ENCODE results near the gene PAX2. TPM values are rescaled to one million over a fixed set of nuclear protein-coding genes. Genes with fewer than 3 reads are reported as not detected.

Gene PAX2
- total and polyA plus RNA-seq, 2 donors = 0.09 to 0.43 TPM

DNA sequence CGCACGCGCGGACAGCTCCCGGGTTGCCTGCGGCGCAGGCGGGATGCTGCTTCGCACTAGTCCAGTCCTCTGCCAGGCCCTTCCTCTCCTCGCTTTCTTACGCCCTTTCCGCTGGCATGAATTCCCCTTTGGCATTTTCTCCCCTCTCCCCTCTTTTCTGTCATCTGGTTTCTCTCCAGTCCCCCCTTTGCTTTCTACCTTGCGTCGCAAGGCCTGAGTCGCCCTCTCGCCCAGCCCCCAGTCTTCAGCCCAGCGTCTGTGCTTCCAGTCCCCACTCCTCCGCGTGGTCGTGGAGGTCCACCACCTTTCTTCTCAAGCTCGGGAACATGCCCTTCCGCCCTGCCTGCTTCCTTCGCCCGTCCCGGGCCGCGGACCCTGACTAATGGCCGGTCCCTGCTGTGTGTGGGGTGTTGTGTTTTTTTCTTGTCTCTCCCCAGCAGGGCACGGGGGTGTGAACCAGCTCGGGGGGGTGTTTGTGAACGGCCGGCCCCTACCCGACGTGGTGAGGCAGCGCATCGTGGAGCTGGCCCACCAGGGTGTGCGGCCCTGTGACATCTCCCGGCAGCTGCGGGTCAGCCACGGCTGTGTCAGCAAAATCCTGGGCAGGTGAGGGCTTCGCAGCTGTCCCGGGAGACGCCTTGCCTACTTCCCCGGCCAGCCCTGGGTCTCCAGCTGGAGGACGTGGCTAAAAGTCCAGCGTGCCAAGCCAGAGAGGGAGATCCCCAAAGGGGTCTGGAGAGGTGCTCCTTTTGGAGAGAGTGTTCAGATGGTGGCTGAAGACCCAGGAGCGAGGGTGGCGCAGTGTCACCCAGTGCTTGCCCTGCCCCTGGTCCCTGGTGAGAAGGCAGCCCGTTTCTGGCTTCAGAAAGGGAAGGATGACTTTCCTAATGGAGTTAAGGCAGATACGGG, 4.2 kb downstream of the PAX2 start:
- Histone ChIP-seq H3K4me1 (ENCODE audit: control insufficient read depth in 2 of 2, insufficient read depth in 2 of 2, low read length in 2 of 2) (no peaks in the 10 kb centered on the region), H3K36me3 (ENCODE audit: control insufficient read depth in 2 of 2, insufficient read depth in 2 of 2, low read length in 1 of 2) (no peaks in the 10 kb centered on the region), H3K27ac (ENCODE audit: low read depth in 1 of 2, low read length in 1 of 2) (no peak overlapping the region), H3K4me3 (ENCODE audit: low read length in 2 of 2) (no peak overlapping the region), H3K9me3 (ENCODE audit: control insufficient read depth in 2 of 2, insufficient read depth in 1 of 2, low read length in 1 of 2) (peaks cover 0 to 1% of the 10 kb centered on the region in 2 donors), H3K27me3 (ENCODE audit: control insufficient read depth in 2 of 2, insufficient read depth in 1 of 2, low read length in 1 of 2) (peaks cover 77 to 100% of the 10 kb centered on the region in 2 donors)
- WGBS = 11% methylated on average over 50 of the region's 50 CpGs
- no peak for DNase-seq (ENCODE audit: low read depth in 6 of 9, low spot score in 9 of 9)

DNA sequence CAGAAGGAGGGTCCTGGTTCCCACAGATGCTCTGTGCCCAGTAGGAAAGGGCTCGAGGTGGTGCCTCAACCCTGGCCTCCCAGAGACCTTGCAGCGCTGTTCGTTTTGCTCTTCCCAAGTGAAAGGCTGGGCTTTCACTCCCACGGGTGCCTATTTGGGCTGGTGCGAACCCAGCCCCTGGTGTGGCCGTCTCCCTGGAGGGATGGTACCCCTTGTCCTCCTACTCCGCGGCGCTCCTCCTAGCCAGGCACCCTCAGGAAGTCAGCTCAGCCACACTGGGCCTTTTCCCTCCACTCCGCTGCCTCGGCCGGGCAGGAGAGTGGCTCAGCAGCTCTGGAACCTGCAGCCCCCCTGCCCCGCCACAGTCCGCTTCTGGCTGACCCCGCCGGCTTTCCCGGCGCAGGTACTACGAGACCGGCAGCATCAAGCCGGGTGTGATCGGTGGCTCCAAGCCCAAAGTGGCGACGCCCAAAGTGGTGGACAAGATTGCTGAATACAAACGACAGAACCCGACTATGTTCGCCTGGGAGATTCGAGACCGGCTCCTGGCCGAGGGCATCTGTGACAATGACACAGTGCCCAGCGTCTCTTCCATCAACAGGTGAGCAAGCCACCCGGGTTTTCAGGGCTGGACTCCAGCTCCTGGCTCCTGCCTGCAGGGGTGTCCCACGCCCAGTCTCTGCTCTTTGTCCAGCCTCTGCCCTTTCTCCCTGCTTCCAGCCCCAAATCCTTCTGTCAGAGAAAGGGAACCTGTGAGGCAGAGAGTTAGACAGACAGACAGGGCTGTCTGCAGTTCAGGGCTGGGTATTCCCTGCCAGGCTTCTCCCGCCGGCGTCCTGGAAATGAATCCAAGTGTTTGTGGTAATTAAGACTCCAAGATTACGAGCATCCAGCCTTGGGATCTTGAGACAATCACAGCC, 5.2 kb downstream of the PAX2 start:
- H3K36me3 ChIP-seq (ENCODE audit: control insufficient read depth in 2 of 2, insufficient read depth in 2 of 2, low read length in 1 of 2) = no peaks in the 10 kb centered on the region
- no peak overlapping the region for H3K4me3 ChIP-seq (ENCODE audit: low read length in 2 of 2)
- H3K27ac ChIP-seq (ENCODE audit: low read depth in 1 of 2, low read length in 1 of 2) = no peak overlapping the region
- peaks cover 0 to 1% of the 10 kb centered on the region in 2 donors for H3K9me3 ChIP-seq (ENCODE audit: control insufficient read depth in 2 of 2, insufficient read depth in 1 of 2, low read length in 1 of 2)
- H3K4me1 ChIP-seq (ENCODE audit: control insufficient read depth in 2 of 2, insufficient read depth in 2 of 2, low read length in 2 of 2) = no peaks in the 10 kb centered on the region
- no peak for DNase-seq (ENCODE audit: low read depth in 6 of 9, low spot score in 9 of 9)
- H3K27me3 ChIP-seq (ENCODE audit: control insufficient read depth in 2 of 2, insufficient read depth in 1 of 2, low read length in 1 of 2) = peaks cover 70 to 100% of the 10 kb centered on the region in 2 donors
- 24% methylated on average over 37 of the region's 37 CpGs for WGBS

- DNase-seq (ENCODE audit: low read depth in 6 of 9, low spot score in 9 of 9) = no peak
- no peaks in the 10 kb centered on the region for H3K9me3 ChIP-seq (ENCODE audit: control insufficient read depth in 2 of 2, insufficient read depth in 1 of 2, low read length in 1 of 2)
- no peaks in the 10 kb centered on the region for H3K36me3 ChIP-seq (ENCODE audit: control insufficient read depth in 2 of 2, insufficient read depth in 2 of 2, low read length in 1 of 2)
- no peaks in the 10 kb centered on the region for H3K4me1 ChIP-seq (ENCODE audit: control insufficient read depth in 2 of 2, insufficient read depth in 2 of 2, low read length in 2 of 2)
- no peak overlapping the region for H3K27ac ChIP-seq (ENCODE audit: low read depth in 1 of 2, low read length in 1 of 2)
- no peak overlapping the region for H3K4me3 ChIP-seq (ENCODE audit: low read length in 2 of 2)
- 65% methylated on average over 7 of the region's 7 CpGs for WGBS
- peaks cover 67 to 99% of the 10 kb centered on the region in 2 donors for H3K27me3 ChIP-seq (ENCODE audit: control insufficient read depth in 2 of 2, insufficient read depth in 1 of 2, low read length in 1 of 2)
Measured at GRCh38 chr10:100751211-100751933, 6.0 kb downstream of the PAX2 start.

GRCh38 chr10:100755821-100756220, 10.4 kb downstream of the PAX2 start:
- Histone ChIP-seq H3K9me3 (ENCODE audit: control insufficient read depth in 2 of 2, insufficient read depth in 1 of 2, low read length in 1 of 2) (no peaks in the 10 kb centered on the region), H3K27ac (ENCODE audit: low read depth in 1 of 2, low read length in 1 of 2) (no peak overlapping the region), H3K36me3 (ENCODE audit: control insufficient read depth in 2 of 2, insufficient read depth in 2 of 2, low read length in 1 of 2) (no peaks in the 10 kb centered on the region), H3K4me1 (ENCODE audit: control insufficient read depth in 2 of 2, insufficient read depth in 2 of 2, low read length in 2 of 2) (no peaks in the 10 kb centered on the region), H3K4me3 (ENCODE audit: low read length in 2 of 2) (no peak overlapping the region), H3K27me3 (ENCODE audit: control insufficient read depth in 2 of 2, insufficient read depth in 1 of 2, low read length in 1 of 2) (peaks cover 35 to 95% of the 10 kb centered on the region in 2 donors)
- 96% methylated on average over 1 of the region's 1 CpG for WGBS
- DNase-seq (ENCODE audit: low read depth in 6 of 9, low spot score in 9 of 9) = no peak

- H3K27me3 ChIP-seq (ENCODE audit: control insufficient read depth in 2 of 2, insufficient read depth in 1 of 2, low read length in 1 of 2) = peaks cover 11 to 85% of the 10 kb centered on the region in 2 donors
Measured at GRCh38 chr10:100759331-100759730, 13.9 kb downstream of the PAX2 start.

DNA sequence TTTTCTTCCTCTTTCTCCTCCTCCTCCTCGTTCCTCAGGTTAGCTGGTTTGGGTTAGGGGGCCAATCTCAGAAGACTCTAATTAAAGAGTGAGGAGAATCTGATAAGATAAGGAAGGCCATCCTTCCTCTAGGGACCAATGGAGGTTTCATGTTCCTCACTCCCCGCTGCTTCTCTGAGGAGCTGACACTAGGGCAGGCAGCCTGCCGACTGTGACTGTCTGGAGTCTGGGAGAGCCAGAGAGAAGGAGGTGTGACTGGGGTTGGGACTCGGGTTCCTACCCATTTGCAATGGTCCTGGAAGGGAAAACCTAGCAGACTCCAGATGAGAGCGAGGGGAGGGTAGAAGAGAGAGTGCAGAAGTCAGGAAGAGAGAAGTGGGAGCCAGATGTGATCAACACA, 15.3 kb downstream of the PAX2 start:
- Histone ChIP-seq H3K4me3 (ENCODE audit: low read length in 2 of 2) (no peak overlapping the region), H3K27ac (ENCODE audit: low read depth in 1 of 2, low read length in 1 of 2) (no peak overlapping the region), H3K36me3 (ENCODE audit: control insufficient read depth in 2 of 2, insufficient read depth in 2 of 2, low read length in 1 of 2) (no peaks in the 10 kb centered on the region), H3K9me3 (ENCODE audit: control insufficient read depth in 2 of 2, insufficient read depth in 1 of 2, low read length in 1 of 2) (no peaks in the 10 kb centered on the region), H3K4me1 (ENCODE audit: control insufficient read depth in 2 of 2, insufficient read depth in 2 of 2, low read length in 2 of 2) (no peaks in the 10 kb centered on the region), H3K27me3 (ENCODE audit: control insufficient read depth in 2 of 2, insufficient read depth in 1 of 2, low read length in 1 of 2) (peaks cover 8 to 73% of the 10 kb centered on the region in 2 donors)
- DNase-seq (ENCODE audit: low read depth in 6 of 9, low spot score in 9 of 9) = no peak
- WGBS = 30% methylated on average over 5 of the region's 5 CpGs

More at GRCh38 chr10:100759331-100759730, 13.9 kb downstream of the PAX2 start:
- Histone ChIP-seq H3K4me3 (ENCODE audit: low read length in 2 of 2) (no peak overlapping the region), H3K4me1 (ENCODE audit: control insufficient read depth in 2 of 2, insufficient read depth in 2 of 2, low read length in 2 of 2) (no peaks in the 10 kb centered on the region), H3K36me3 (ENCODE audit: control insufficient read depth in 2 of 2, insufficient read depth in 2 of 2, low read length in 1 of 2) (no peaks in the 10 kb centered on the region), H3K27ac (ENCODE audit: low read depth in 1 of 2, low read length in 1 of 2) (no peak overlapping the region), H3K9me3 (ENCODE audit: control insufficient read depth in 2 of 2, insufficient read depth in 1 of 2, low read length in 1 of 2) (no peaks in the 10 kb centered on the region)
- 58% methylated on average over 4 of the region's 4 CpGs for WGBS
- DNase-seq (ENCODE audit: low read depth in 6 of 9, low spot score in 9 of 9) = no peak

DNA sequence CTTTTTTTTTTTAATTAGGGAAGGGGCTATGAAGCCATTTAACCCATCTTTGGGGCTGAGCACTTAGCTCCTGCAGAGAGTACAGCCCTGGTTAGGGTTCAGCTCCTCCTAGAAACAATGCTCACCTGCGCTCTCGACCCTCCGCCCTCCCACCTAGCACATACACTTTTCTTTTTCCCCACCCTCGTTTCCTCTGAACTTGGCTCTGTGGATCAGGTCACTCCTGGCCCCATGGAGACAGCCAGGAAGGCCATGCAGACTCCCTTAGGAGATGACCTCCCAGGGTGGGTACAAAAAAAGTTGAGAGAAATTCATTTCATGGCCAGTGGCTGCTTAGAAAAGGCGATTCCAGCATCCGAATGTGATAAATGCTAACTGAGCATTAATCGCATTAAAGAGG, 15.8 kb downstream of the PAX2 start:
- H3K4me3 ChIP-seq (ENCODE audit: low read length in 2 of 2) = no peak overlapping the region
- H3K9me3 ChIP-seq (ENCODE audit: control insufficient read depth in 2 of 2, insufficient read depth in 1 of 2, low read length in 1 of 2) = no peaks in the 10 kb centered on the region
- H3K27ac ChIP-seq (ENCODE audit: low read depth in 1 of 2, low read length in 1 of 2) = no peak overlapping the region
- DNase-seq (ENCODE audit: low read depth in 6 of 9, low spot score in 9 of 9) = no peak
- no peaks in the 10 kb centered on the region for H3K36me3 ChIP-seq (ENCODE audit: control insufficient read depth in 2 of 2, insufficient read depth in 2 of 2, low read length in 1 of 2)
- 90% methylated on average over 7 of the region's 7 CpGs for WGBS
- H3K4me1 ChIP-seq (ENCODE audit: control insufficient read depth in 2 of 2, insufficient read depth in 2 of 2, low read length in 2 of 2) = no peaks in the 10 kb centered on the region
- H3K27me3 ChIP-seq (ENCODE audit: control insufficient read depth in 2 of 2, insufficient read depth in 1 of 2, low read length in 1 of 2) = peaks cover 8 to 69% of the 10 kb centered on the region in 2 donors

- Histone ChIP-seq H3K27ac (ENCODE audit: low read depth in 1 of 2, low read length in 1 of 2) (no peak overlapping the region), H3K4me1 (ENCODE audit: control insufficient read depth in 2 of 2, insufficient read depth in 2 of 2, low read length in 2 of 2) (no peaks in the 10 kb centered on the region), H3K36me3 (ENCODE audit: control insufficient read depth in 2 of 2, insufficient read depth in 2 of 2, low read length in 1 of 2) (no peaks in the 10 kb centered on the region), H3K27me3 (ENCODE audit: control insufficient read depth in 2 of 2, insufficient read depth in 1 of 2, low read length in 1 of 2) (peaks cover 10 to 63% of the 10 kb centered on the region in 2 donors), H3K4me3 (ENCODE audit: low read length in 2 of 2) (no peak overlapping the region), H3K9me3 (ENCODE audit: control insufficient read depth in 2 of 2, insufficient read depth in 1 of 2, low read length in 1 of 2) (no peaks in the 10 kb centered on the region)
- 72% methylated on average over 5 of the region's 5 CpGs for whole genome bisulfite sequencing
- no peak for DNase-seq (ENCODE audit: low read depth in 6 of 9, low spot score in 9 of 9)
Measured at GRCh38 chr10:100763043-100763747, 17.8 kb downstream of the PAX2 start.
